H1 (cell line): ENCODE data around the gene VCP. TPM values are rescaled to one million over a fixed set of nuclear protein-coding genes. Genes with fewer than 3 reads are reported as not detected.

Source experiments
- BACH1 ChIP-seq: IDR thresholded peaks from 2 replicates; pipeline ENCODE4 v1.6.1; 2012; ENCODE audit warnings: low read length, improper control_type of control experiment
- CBX5 ChIP-seq: fragments of 300-800, 300-1000 bp; sonication (generic); IDR thresholded peaks from 2 replicates; pipeline ENCODE4 v1.7.1; 2016; ENCODE audit warnings: antibody characterized with exemption, low read length, low read depth
- CHD1 ChIP-seq: IDR thresholded peaks from 2 replicates; pipeline ENCODE4 v1.6.1; 2012; ENCODE audit warnings: low read depth, low read length, improper control_type of control experiment
- CTBP2 ChIP-seq: IDR thresholded peaks from 2 replicates; pipeline ENCODE4 v1.7.0; 2011; ENCODE audit warnings: borderline replicate concordance, mild to moderate bottlenecking, moderate library complexity, mixed read lengths, low read length; ENCODE audit not compliant: insufficient read depth, insufficient read length
- CTCF ChIP-seq, 3 experiments: IDR thresholded peaks; 1 replicate in 2 of 3; 2 replicates in 1 of 3; pipeline versions ENCODE4 v1.5.1 to v1.6.1; 2011; ENCODE audit warnings: low read length in 3 of 3, mild to moderate bottlenecking in 3 of 3, inconsistent platforms in 2 of 3, low read depth in 1 of 3, moderate library complexity in 1 of 3; ENCODE audit not compliant: insufficient read depth in 1 of 3; ENCODE audit errors: control extremely low read depth in 1 of 3
- EP300 ChIP-seq, 2 experiments: IDR thresholded peaks; 1 replicate in 1 of 2; 2 replicates in 1 of 2; pipeline ENCODE4 v1.6.1; 2011 to 2012; ENCODE audit warnings: low read depth in 2 of 2, low read length in 2 of 2, mild to moderate bottlenecking in 2 of 2, borderline replicate concordance in 1 of 2, inconsistent platforms in 1 of 2, moderate library complexity in 1 of 2
- GTF2F1 ChIP-seq: IDR thresholded peaks from 2 replicates; pipeline ENCODE4 v1.6.1; 2012; ENCODE audit warnings: low read depth, low read length, improper control_type of control experiment, borderline replicate concordance
- HDAC6 ChIP-seq: IDR thresholded peaks from one replicate; pipeline ENCODE4 v1.7.1; 2012; ENCODE audit warnings: low read depth, mild to moderate bottlenecking, inconsistent platforms, low read length, moderate library complexity
- KDM1A ChIP-seq: fragments of 200-600, 300-600 bp; sonication (generic); IDR thresholded peaks from 2 replicates; pipeline ENCODE4 v1.7.1; 2016; ENCODE audit warnings: mild to moderate bottlenecking, low read length, borderline replicate concordance
- KDM5A ChIP-seq: fragments of 200-600 bp; IDR thresholded peaks from 2 replicates; pipeline ENCODE4 v1.7.1; 2012; ENCODE audit warnings: mild to moderate bottlenecking, low read length, inconsistent platforms, mixed read lengths
- NANOG ChIP-seq: IDR thresholded peaks from 2 replicates; pipeline ENCODE4 v1.6.1; 2011; ENCODE audit warnings: low read length, low read depth, mild to moderate bottlenecking, inconsistent platforms; ENCODE audit not compliant: insufficient read depth, poor library complexity, severe bottlenecking
- PHF8 ChIP-seq: fragments of 200-600 bp; sonication (generic); conservative IDR thresholded peaks from 2 replicates; pipeline ENCODE4 v1.7.1; 2012; ENCODE audit warnings: low read depth, mild to moderate bottlenecking, inconsistent platforms, low read length, moderate library complexity
- POLR2A ChIP-seq, 2 experiments: IDR thresholded peaks; 1 replicate in 1 of 2; 2 replicates in 1 of 2; pipeline ENCODE4 v1.6.1; 2011; ENCODE audit warnings: low read depth in 2 of 2, low read length in 2 of 2, mild to moderate bottlenecking in 2 of 2; ENCODE audit errors: control extremely low read depth in 1 of 2
- SIRT6 ChIP-seq: IDR thresholded peaks from one replicate; pipeline ENCODE4 v1.7.1; 2012; ENCODE audit warnings: low read length, inconsistent platforms
- SIX5 ChIP-seq: IDR thresholded peaks from 2 replicates; pipeline ENCODE4 v1.6.1; 2011; ENCODE audit warnings: mild to moderate bottlenecking, low read depth, low read length
- SP4 ChIP-seq: IDR thresholded peaks from 2 replicates; pipeline ENCODE4 v1.6.1; 2012; ENCODE audit warnings: low read length, inconsistent platforms
- TAF1 ChIP-seq: IDR thresholded peaks from 2 replicates; pipeline ENCODE4 v1.6.1; 2011; ENCODE audit warnings: mild to moderate bottlenecking, low read depth, low read length
- polyA plus RNA-seq, 7 experiments: library from polyadenylated mRNA; depleted of rRNA in 3 of 7; stranded (reverse) in 5 of 7; unstranded in 2 of 7; fragments of >200 nt in 5 of 7; fragments of 200-250 nt in 2 of 7; gene quantifications; 1 replicate in 5 of 7; 2 replicates in 1 of 7; 4 replicates in 1 of 7; pipeline versions ENCODE4 v1.2.1 to v1.2.3, GENCODE V29; 2011 to 2013; ENCODE audit warnings: missing spikeins in 2 of 7, mixed read lengths in 2 of 7
- total RNA-seq: library from RNA; stranded (reverse); fragmentation: NEBNext Ultra II Directional; extraction: Animal tissue kit (Norgen Biotek cat#: 25700); gene quantifications from 2 replicates; pipeline ENCODE4 v1.2.1, GENCODE V29; 2021
- TF ChIP-seq, protein P1 (sequence below): IDR thresholded peaks from 2 replicates; pipeline ENCODE4 v1.6.1; 2012; ENCODE audit warnings: inconsistent platforms
- TF ChIP-seq, protein P2 (sequence below): IDR thresholded peaks from 2 replicates; pipeline ENCODE4 v1.6.1; 2012; ENCODE audit warnings: inconsistent platforms

VCP gene
- total and polyA plus RNA-seq, 2 of the 8 experiments (the other 6 are each of a cell fraction or from before 2014, with no cell fraction given) = 173 to 375 TPM

DNA sequence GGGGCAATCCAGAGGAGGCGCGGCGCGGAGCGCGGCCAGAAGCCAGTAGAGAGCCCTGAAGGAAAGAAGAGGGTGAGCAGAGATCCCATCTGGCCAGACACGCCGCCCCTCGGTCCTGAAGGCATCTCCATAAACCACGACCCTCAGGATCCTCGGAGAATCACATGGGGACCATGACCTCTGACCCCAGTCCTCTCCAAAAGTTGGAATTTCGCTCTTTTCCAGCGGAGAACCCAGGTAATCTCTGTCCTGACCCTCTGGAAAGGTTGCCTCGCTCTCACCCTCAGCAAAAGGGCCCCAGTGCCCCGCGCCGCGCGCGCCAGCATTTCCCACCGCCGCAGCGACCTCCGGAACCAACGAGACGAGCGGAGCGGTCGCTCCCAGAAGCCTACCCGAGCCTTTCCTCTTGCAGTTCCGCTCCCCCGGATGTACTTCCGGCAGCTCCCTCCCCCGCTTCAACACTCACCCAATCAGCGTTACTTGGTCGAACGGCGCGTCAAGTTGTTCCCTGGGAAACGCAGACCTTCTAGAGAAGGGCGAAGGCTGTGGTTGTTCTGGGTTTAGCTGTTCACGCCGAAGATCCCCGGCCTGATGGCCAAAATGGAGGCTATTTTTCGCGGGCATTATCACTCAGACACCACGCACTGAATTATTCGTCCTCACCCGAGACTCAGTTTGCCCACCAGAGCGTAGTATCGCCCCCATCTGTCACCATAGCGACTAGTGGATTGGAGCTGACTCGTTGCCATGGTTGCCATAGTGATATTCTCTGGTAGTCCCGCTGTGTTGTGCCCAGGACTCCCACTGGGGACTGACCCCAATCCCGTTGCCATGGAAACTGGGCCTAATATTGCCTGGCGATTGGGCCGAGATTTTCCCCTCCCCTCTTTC, 30.6 kb upstream of the VCP start, which contains the start of gene STOML2 (continued):
- no peak for TF ChIP-seq CTCF (IDR thresholded peaks at IDR 0.05; ENCODE audit: control extremely low read depth in 1 of 3, insufficient read depth in 1 of 3, low read depth in 1 of 3, low read length in 3 of 3)
- TF ChIP-seq KDM5A = peak; percentile 89
- TF ChIP-seq, protein P1, sequence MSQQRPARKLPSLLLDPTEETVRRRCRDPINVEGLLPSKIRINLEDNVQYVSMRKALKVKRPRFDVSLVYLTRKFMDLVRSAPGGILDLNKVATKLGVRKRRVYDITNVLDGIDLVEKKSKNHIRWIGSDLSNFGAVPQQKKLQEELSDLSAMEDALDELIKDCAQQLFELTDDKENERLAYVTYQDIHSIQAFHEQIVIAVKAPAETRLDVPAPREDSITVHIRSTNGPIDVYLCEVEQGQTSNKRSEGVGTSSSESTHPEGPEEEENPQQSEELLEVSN = peak; percentile 19; the same call in 1 of the 2 replicates
- TF ChIP-seq CBX5 = no peak
- no peak for TF ChIP-seq BACH1
- TF ChIP-seq CHD1 = no peak
- peak; percentile 17; the same call in 1 of the 2 replicates for TF ChIP-seq SIX5
- no peak for TF ChIP-seq NANOG
- TF ChIP-seq CTBP2 = no peak
- TF ChIP-seq SP4 = peak; percentile 65; the same call in 1 of the 2 replicates
- TF ChIP-seq TAF1 = peak; percentile 93
- TF ChIP-seq KDM1A = no peak
- peak; percentile 68; the same call in 1 of the 2 replicates for TF ChIP-seq GTF2F1
- TF ChIP-seq, protein P2, sequence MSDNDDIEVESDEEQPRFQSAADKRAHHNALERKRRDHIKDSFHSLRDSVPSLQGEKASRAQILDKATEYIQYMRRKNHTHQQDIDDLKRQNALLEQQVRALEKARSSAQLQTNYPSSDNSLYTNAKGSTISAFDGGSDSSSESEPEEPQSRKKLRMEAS = no peak; the same call in none of the 2 replicates
- TF ChIP-seq SIRT6 = no peak
- TF ChIP-seq PHF8 = peak; percentile 92
- TF ChIP-seq POLR2A (IDR thresholded peaks at IDR 0.05; ENCODE audit: control extremely low read depth in 1 of 2, low read depth in 2 of 2, low read length in 2 of 2) = peak; percentile 79 to 85
- TF ChIP-seq HDAC6 = no peak
- no peak; a peak in 1 of 3 replicates for TF ChIP-seq EP300 (IDR thresholded peaks at IDR 0.05; ENCODE audit: borderline replicate concordance in 1 of 2, low read depth in 2 of 2, low read length in 2 of 2)
